IPS-15b (cell line): Measurements from ENCODE around the gene BMI1.

ENCODE experiments used
- H3K27me3 ChIP-seq: one replicate; pipeline ENCODE4 v1.6.1; 2013; ENCODE audit warnings: low read length; ENCODE audit not compliant: control insufficient read depth, insufficient read depth
- H3K36me3 ChIP-seq: one replicate; pipeline ENCODE4 v1.6.1; 2013; ENCODE audit warnings: low read length; ENCODE audit not compliant: control insufficient read depth, insufficient read depth
- H3K4me1 ChIP-seq: one replicate; pipeline ENCODE4 v1.6.1; 2013; ENCODE audit warnings: mild to moderate bottlenecking, low read length; ENCODE audit not compliant: control insufficient read depth, insufficient read depth
- H3K4me3 ChIP-seq: one replicate; pipeline ENCODE4 v1.5.1; 2013; ENCODE audit warnings: low read depth, low read length
- H3K9ac ChIP-seq: one replicate; pipeline ENCODE4 v1.6.1; 2013; ENCODE audit warnings: low read depth, mild to moderate bottlenecking, low read length
- H3K9me3 ChIP-seq: one replicate; pipeline ENCODE4 v1.6.1; 2013; ENCODE audit warnings: mild to moderate bottlenecking, low read length; ENCODE audit not compliant: control insufficient read depth, insufficient read depth

The BMI1 gene

GRCh38 chr10:22320591-22321155 is at the start of gene BMI1:
Gene BMI1 (plus strand): TSS chr10:22321099. CDS start chr10:22326450, 5,351 bp downstream.
- peak within 1 kb of the TSS; percentile 43 for H3K4me3 ChIP-seq
- H3K9ac ChIP-seq: no peak within 1 kb of the TSS
- no peaks in the 10 kb centered on the region for H3K36me3 ChIP-seq
- H3K9me3 ChIP-seq: no peaks in the 10 kb centered on the region
- H3K4me1 ChIP-seq: peaks cover 20% of the 10 kb centered on the region
- H3K27me3 ChIP-seq: peaks cover 73% of the 10 kb centered on the region

DNA sequence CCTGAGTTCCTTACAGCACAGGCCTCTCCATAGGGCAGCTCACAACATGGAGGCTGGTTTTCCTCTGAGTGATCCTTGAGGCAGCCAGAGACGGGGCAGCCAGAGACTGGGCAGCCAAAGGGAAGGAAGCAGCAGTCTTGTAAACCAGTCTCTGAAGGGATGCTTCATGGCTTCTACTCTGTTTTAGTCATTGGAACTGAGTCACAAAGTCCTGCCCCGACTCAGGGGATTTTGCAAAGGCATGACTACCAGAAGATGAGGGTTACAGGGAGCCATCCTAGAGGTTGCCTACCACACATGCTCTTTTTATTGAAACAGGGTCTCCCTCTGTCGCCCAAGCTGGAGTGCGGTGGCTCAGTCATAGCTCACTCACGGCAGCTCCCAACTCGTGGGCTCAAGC is 49.1 kb upstream of the BMI1 start:
- Histone ChIP-seq H3K9me3 (no peaks in the 10 kb centered on the region), H3K9ac (no peak overlapping the region), H3K4me1 (no peaks in the 10 kb centered on the region), H3K27me3 (no peaks in the 10 kb centered on the region), H3K36me3 (no peaks in the 10 kb centered on the region), H3K4me3 (no peak overlapping the region)

DNA sequence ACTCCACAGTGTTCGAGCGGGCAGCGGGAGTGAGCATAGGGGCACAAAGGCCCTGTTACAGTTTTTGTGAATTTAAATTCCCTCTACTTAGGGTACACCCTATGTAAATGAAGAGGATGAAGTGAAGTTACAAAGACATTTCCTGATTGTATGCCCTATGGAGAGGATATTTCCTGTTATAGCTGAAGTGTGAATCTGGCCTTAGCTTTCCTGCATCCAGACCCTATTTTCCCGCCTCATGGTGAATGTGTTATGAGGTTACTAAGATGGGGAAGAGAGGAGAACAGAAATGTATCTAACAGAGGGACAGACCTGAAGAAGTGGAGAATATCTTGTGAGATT is 42.5 kb upstream of the BMI1 start:
- H3K9me3 ChIP-seq: no peaks in the 10 kb centered on the region
- H3K4me1 ChIP-seq: peaks cover 15% of the 10 kb centered on the region
- no peak overlapping the region for H3K4me3 ChIP-seq
- H3K9ac ChIP-seq: no peak overlapping the region
- H3K27me3 ChIP-seq: no peaks in the 10 kb centered on the region
- no peaks in the 10 kb centered on the region for H3K36me3 ChIP-seq

GRCh38 chr10:22280078-22280477 is 40.8 kb upstream of the BMI1 start:
- no peak overlapping the region for H3K4me3 ChIP-seq

GRCh38 chr10:22285130-22285529 is 35.8 kb upstream of the BMI1 start:
- H3K9ac ChIP-seq: no peak overlapping the region
- H3K36me3 ChIP-seq: no peaks in the 10 kb centered on the region
- no peaks in the 10 kb centered on the region for H3K9me3 ChIP-seq
- no peaks in the 10 kb centered on the region for H3K27me3 ChIP-seq
- no peak overlapping the region for H3K4me3 ChIP-seq
- no peaks in the 10 kb centered on the region for H3K4me1 ChIP-seq

More at GRCh38 chr10:22280078-22280477, 40.8 kb upstream of the BMI1 start:
- Histone ChIP-seq H3K9ac (no peak overlapping the region), H3K9me3 (no peaks in the 10 kb centered on the region), H3K27me3 (no peaks in the 10 kb centered on the region), H3K4me1 (peaks cover 15% of the 10 kb centered on the region), H3K36me3 (no peaks in the 10 kb centered on the region)

DNA sequence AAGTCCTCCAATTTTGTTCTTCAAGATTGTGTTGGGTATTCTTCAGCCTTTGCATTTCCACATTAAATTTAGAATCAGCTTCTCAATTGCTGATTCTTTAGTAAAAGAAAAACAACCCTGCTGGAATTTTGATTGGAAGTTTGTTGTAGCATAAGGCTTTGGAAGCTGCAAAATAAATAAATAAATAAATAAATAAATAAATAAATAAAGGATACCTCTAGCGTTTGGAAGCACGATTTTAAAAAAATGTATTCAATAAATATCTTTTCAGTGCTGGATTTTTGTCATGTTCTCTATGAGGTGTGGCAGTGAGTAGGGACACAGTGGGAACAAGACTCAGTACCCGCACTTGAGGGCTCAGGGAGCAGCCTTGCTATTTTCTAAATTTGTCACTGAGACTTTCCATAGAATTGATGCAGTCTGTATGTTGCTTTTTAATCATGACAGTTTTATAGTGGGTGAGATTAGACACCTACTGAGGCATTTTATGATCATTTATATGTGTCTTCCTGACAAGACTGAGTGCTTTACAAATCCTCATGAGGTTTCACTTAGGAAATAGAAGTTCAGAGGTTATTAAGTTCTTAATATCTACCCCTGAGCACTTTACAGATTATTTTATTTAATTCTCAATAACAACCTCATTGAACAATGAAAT is 27.0 kb upstream of the BMI1 start:
- Histone ChIP-seq H3K4me3 (no peak overlapping the region), H3K4me1 (no peaks in the 10 kb centered on the region), H3K9me3 (no peaks in the 10 kb centered on the region), H3K9ac (no peak overlapping the region), H3K27me3 (no peaks in the 10 kb centered on the region), H3K36me3 (no peaks in the 10 kb centered on the region)

- H3K9ac ChIP-seq: no peak overlapping the region
- H3K4me1 ChIP-seq: no peaks in the 10 kb centered on the region
- H3K4me3 ChIP-seq: no peak overlapping the region
- H3K27me3 ChIP-seq: no peaks in the 10 kb centered on the region
- H3K36me3 ChIP-seq: no peaks in the 10 kb centered on the region
- no peaks in the 10 kb centered on the region for H3K9me3 ChIP-seq
These were observed 26.2 kb upstream of the BMI1 start for GRCh38 chr10:22294694-22295093.

DNA sequence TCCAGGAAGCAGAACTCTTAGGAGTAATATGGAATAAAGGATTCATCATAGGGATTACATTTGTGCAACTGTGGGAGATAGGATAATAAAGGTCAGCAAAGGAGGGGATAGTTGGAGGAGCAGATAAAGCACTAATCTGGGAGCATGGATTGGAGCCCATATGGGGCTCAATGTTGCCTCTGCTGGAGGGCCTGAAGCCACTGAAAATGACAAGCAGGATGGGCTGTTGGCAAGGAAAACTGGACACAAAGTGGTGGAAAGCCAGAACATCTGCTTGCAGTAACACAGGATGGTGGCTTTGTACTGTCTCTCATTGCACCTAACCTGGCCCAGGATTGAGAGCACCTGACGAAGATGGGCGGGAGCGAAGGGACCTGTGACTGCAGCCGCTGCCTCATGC is 19.7 kb upstream of the BMI1 start:
- Histone ChIP-seq H3K9ac (no peak overlapping the region), H3K36me3 (no peaks in the 10 kb centered on the region), H3K27me3 (no peaks in the 10 kb centered on the region), H3K4me1 (no peaks in the 10 kb centered on the region), H3K4me3 (no peak overlapping the region), H3K9me3 (no peaks in the 10 kb centered on the region)

DNA sequence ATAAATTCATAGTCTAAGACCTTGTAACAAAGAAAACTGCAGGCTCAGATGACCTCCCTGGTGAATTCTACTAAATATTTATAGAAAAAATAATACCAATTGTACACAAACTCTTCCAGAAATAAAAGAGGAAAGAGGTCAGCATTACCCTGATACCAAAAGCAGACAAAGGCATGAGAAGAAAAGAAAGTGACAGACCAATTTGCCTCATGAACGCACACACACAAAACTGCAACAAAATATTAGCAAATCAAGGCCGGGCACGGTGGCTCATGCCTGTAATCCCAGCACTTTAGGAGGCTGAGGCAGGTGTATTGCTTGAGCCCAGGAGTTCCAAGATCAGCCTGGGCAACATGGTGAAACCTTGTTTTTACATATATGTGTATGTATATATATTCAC is 17.4 kb upstream of the BMI1 start:
- H3K9me3 ChIP-seq: no peaks in the 10 kb centered on the region
- H3K36me3 ChIP-seq: no peaks in the 10 kb centered on the region
- H3K9ac ChIP-seq: no peak overlapping the region
- H3K4me1 ChIP-seq: no peaks in the 10 kb centered on the region
- H3K4me3 ChIP-seq: no peak overlapping the region
- H3K27me3 ChIP-seq: no peaks in the 10 kb centered on the region

- Histone ChIP-seq H3K27me3 (peaks cover 2% of the 10 kb centered on the region), H3K9ac (no peak overlapping the region), H3K9me3 (no peaks in the 10 kb centered on the region), H3K36me3 (no peaks in the 10 kb centered on the region), H3K4me3 (no peak overlapping the region), H3K4me1 (no peaks in the 10 kb centered on the region)
These were observed 15.2 kb upstream of the BMI1 start for GRCh38 chr10:22305721-22306120.

DNA sequence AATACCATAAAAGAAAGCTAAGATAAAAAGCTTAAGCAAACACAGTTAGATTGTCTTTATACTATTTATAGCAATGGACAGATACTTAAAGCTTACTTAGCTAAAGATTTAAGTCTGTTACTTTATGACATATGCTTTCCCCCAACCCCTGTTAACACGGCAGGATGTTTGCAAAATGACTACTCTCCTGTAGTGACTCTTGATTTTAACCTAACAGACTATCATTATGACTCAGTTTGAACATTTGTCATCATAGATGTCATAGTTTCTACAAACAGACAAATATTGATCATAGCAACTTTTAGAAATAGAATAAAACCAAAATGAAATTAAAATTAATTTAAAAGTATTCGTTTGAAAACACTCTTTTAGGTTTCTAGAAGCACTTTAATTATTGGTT is 12.5 kb upstream of the BMI1 start:
- H3K36me3 ChIP-seq: no peaks in the 10 kb centered on the region
- H3K9ac ChIP-seq: no peak overlapping the region
- H3K27me3 ChIP-seq: peaks cover 20% of the 10 kb centered on the region
- no peak overlapping the region for H3K4me3 ChIP-seq
- H3K9me3 ChIP-seq: no peaks in the 10 kb centered on the region
- no peaks in the 10 kb centered on the region for H3K4me1 ChIP-seq

- Histone ChIP-seq H3K9me3 (no peaks in the 10 kb centered on the region), H3K36me3 (no peaks in the 10 kb centered on the region), H3K4me1 (no peaks in the 10 kb centered on the region), H3K27me3 (peaks cover 30% of the 10 kb centered on the region), H3K9ac (no peak overlapping the region), H3K4me3 (no peak overlapping the region)
These were observed 11.5 kb upstream of the BMI1 start for GRCh38 chr10:22309180-22310000.
